GM18951 (cell line): Measurements from ENCODE around the gene MARCKSL1.
"Not testable (repeated sequence)": the region's sequence is repeated elsewhere in the genome, so short reads cannot be mapped to it uniquely, and the experiment has no call there.

Source experiments
- POLR2A ChIP-seq: IDR thresholded peaks from 4 replicates; pipeline ENCODE4 v1.6.1; 2011; ENCODE audit warnings: mild to moderate bottlenecking; ENCODE audit not compliant: insufficient read length, insufficient read depth; ENCODE audit errors: extremely low read depth
- in situ Hi-C: fragments of 300-500 bp; cut with MboI; formaldehyde crosslinking; loops from one replicate; pipeline ENCODE4 v1.12.0; 2022; ENCODE audit warnings: low sequenced_read_pairs, mixed read lengths, inconsistent platforms; ENCODE audit not compliant: unreplicated experiment

MARCKSL1 gene

DNA sequence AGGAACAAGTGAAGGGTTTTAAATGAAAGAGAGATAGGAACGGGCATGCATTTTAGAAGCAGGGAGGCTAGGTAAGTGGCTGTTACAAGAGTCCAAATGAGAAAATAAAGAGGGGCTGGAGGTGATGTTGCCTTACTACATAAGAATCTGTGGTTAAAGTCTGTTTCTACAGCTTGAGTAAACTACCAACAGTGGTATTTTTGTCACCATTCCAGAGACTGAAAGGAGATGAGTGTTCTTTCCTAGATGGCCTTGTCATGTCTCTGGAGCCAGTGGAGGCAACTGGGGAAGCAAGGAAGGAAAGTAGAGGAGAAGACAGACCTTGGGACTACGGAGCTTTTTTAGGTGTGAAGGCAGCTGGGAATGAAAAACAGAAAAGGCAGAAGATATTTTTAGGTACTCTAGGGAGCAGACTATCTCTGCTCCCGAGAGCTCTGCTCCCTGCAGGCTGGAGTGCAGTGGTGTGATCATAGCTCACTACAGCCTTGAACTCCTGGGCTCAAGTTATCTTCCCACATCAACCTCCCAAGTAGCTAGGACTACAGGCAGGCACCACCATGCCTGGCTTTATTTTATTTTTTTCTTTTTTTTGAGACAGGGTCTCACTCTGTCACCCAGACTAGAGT, 31.9 kb downstream of the MARCKSL1 start:
- no peak for TF ChIP-seq POLR2A
- in situ Hi-C loops: no loop called here

DNA sequence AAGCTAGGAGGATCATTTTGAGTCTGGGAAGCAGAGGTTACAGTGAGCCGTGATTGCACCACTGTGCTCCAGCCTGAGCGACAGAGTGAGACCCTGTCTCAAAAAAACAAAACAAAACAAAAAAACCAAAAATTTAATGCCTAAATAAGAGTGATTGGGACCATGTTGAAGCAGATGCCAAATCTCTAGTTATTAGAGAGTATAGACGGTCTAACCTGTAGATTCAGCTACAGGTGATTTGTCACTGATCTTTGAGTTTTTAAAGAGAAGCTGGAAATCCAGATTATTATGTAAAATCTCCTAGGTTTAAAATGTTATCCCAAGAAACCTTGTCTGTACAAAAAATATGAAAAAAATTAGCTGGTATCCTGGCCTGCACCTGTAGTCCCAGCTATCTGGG, 32.7 kb downstream of the MARCKSL1 start:
- TF ChIP-seq POLR2A: no peak
- in situ Hi-C loops: no loop called here

DNA sequence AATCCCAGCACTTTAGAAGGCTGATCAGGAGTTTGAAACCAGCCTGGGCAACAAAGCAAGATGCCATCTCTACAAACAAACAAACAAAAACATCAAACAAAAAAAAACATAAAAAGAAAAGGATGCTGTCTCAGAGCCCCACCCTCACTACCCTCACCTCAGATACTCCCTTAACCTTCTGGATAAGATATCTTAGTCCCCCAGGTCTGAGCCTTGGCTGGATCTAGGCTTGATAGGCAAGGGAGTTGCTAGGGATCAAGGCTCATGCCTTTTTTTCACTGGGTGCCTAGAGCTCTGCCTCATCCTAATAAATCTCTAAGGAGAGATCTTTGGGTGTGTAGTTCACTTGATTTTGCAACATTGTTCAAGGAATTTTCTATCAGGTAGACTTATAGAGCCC, 36.7 kb downstream of the MARCKSL1 start:
- in situ Hi-C loops: no loop called here
- no peak for TF ChIP-seq POLR2A

DNA sequence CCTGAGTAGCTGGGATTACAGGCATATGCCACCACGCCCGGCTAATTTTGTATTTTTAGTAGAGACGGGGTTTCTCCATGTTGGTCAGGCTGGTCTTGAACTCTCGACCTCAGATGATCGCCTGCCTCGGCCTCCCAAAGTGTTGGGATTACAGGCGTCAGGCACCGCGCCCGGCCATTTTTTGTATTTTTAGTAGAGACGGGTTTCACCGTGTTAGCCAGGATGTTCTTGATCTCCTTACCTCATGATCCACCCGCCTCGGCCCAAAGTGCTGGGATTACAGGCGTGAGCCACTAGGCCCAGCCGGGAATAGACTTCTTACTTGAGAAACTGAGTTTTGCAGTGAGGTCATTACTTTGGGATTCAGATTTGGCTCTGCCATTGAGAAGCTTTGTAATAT, 37.8 kb downstream of the MARCKSL1 start:
- in situ Hi-C loops: not testable (repeated sequence)

DNA sequence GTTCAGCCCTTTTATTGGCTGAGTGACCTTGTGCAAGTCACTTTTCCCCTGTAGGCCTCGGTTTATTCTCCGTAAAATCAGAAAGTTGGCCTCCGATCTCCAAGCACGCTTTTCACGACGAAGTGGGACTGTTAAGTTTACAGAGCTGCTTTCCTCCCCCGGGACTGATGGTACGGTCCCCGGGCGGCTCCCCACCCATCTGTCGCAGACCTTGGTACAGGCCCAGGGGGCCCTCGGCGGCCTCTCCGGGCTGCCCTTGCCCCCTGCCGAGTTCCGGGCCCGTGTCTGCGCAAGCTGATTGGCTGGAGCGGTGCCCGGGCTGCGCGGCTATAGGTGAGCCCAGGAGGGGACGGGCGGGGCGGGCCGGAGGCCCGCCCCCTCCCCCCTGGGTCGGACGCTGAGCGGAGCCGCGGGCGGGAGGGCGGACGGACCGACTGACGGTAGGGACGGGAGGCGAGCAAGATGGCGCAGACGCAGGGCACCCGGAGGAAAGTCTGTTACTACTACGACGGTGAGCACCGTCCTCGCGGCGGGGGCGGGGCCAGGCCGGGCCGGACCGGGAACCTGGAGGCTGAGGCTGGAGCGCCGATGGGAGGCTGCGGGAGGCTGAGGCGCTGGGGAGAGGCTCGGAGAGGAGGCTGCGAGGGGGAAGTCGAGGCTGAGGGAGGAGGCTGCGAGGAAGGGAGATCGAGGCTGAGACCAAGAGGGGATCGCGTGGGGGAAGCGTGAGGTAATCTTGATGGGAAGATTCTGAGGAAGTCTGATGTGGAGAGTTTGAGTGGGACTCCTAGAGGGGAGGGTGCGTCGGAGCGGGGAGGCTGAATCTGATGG, 44.1 kb downstream of the MARCKSL1 start, which contains the start of gene HDAC1:
Gene HDAC1 (plus strand): TSS at position 376 of the 831 bp plus-strand sequence. CDS start 87 bp downstream, at position 463.
- TF ChIP-seq POLR2A: peak; percentile 86

DNA sequence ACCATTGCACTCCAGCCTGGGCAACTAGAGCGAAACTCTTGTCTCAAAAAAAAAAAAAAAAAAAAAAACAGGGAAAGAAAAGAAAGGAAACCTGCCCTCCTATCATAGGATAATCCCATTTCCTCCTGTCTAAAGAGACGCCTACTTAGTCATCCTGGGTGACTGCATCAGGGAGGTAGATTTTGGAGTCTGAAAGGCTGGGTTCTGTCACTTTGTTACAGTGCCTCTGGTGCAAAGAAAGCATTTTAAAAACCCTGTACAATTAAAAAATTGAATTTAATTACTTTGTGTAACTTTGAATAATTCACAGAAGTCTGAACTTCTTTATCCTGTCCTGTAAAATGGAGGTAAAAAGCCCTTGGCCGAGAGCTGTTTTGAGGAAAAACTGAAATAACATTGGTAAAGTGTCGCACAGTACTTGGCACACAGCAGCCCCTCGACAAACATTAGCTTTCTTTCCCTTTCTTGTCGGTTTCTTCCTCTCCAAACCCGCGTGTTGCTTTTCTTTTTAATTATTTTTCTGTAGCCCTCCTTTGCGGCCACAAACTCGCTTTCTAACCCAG, 44.8 kb downstream of the MARCKSL1 start:
- TF ChIP-seq POLR2A: no peak
- in situ Hi-C loops: no loop called here

More for the DNA sequence above, 44.1 kb downstream of the MARCKSL1 start, which contains the start of gene HDAC1:
- in situ Hi-C loops: no loop called here

DNA sequence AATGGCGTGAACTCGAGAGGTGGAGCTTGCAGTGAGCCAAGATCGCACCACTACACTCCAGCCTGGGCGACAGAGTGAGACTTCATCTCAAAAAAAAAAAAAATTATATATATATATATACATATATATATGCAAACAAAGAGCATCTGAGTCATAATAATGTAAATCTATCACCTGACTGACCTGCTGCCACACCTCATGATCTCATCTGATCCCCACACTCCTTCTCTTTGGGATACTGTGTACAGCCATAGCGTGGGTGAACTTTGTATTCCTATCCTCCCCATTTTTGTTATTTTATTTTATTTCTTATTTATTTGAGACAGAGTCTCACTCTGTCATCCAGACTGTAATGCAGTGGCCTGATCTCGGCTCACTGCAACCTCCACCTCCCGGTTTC, 46.8 kb downstream of the MARCKSL1 start:
- no peak for TF ChIP-seq POLR2A
- in situ Hi-C loops: no loop called here

DNA sequence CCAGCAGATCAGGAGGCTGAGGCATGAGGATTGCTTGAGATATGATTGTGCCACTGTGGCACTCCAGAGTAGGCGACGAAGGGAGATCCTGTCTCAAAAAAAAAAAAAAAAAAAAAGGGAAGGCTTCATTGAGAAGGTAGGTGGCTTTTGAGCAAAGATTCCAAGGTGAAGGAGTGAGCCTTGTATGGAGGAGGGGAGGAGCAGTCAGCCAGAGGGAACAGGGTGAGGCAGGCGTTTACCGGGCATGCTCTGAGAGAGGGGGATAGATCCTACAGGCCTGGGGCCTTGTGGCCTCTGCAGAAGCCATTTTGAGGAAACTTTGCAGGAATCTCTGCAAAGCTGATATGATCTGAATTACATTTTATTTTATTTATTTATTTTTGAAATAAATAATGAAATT, 49.3 kb downstream of the MARCKSL1 start:
- in situ Hi-C loops: no loop called here
- no peak for TF ChIP-seq POLR2A

DNA sequence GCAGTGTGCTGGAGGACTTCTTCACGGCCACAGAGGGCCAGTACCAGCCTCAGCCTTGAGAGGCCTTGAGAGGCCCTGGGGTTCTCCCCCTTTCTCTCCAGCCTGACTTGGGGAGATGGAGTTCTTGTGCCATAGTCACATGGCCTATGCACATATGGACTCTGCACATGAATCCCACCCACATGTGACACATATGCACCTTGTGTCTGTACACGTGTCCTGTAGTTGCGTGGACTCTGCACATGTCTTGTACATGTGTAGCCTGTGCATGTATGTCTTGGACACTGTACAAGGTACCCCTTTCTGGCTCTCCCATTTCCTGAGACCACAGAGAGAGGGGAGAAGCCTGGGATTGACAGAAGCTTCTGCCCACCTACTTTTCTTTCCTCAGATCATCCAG, 50.4 kb downstream of the MARCKSL1 start:
- TF ChIP-seq POLR2A: no peak
- in situ Hi-C loops: no loop called here

DNA sequence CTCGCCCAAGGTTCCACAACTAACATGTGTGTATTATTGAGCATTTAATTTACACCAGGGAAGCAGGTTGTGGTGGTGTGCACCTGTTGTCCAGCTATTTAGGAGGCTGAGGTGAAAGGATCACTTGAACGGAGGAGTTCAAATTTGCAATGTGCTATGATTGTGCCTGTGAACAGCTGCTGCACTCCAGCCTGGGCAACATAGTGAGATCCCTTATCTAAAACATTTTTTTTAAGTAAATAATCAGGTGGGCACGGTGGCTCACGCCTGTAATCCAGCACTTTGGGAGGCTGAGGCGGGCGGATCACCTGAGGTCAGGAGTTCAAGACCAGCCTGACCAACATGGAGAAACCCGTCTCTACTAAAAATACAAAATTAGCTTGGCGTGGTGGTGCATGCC, 51.3 kb downstream of the MARCKSL1 start:
- in situ Hi-C loops: not testable (repeated sequence)
